ENCODE results near the gene BMP3.

Gene BMP3, protein sequence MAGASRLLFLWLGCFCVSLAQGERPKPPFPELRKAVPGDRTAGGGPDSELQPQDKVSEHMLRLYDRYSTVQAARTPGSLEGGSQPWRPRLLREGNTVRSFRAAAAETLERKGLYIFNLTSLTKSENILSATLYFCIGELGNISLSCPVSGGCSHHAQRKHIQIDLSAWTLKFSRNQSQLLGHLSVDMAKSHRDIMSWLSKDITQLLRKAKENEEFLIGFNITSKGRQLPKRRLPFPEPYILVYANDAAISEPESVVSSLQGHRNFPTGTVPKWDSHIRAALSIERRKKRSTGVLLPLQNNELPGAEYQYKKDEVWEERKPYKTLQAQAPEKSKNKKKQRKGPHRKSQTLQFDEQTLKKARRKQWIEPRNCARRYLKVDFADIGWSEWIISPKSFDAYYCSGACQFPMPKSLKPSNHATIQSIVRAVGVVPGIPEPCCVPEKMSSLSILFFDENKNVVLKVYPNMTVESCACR

DNA sequence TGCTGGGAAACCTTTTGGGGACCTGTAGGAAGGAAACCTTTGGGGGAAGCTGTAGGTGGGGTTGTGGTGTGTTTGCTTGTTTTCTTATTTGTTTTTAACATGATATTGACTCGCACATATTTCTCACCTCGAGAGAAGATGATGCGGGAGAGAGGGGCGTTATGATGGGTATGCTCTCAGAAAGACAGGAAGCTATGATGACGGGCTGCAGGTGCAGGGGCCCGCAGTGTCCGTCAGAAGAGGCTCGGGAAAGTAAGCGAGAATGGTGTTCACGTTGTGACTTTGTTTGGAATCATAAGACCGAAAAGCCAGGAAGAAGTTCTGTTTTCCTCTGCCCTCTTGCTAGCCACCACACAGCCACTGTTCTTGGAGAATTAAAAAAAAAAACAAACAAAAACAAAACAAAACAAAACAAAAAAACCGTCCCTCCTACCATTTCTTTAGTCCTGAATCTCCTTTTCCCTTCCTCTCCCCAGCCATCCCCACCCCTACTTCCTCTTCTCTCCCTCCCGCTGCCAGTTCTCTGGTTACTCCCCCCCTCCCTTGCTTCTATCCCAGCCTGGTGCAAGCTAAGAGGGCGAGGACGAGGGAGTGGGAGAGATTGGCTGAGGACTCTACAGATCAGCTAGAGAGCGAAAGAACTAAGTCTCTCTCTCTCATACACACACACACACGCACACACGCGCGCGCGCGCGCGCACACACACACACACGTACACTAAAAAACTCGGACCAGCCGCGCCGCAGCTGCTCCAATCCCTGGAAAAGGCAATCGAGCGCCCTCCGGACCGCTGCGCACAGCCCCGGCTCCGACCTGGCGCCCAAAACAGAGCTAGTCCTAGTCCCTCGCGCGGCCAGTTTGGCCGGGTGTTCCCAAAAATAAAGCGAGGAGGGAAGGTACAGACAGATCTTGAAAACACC, at the start of gene BMP3:
Gene BMP3, plus strand, starts transcription at position 648 of the 920 bp plus-strand sequence. CDS start 577 bp downstream, outside the sequence.
- H3K4me3 ChIP-seq (ENCODE audit: low read depth, low read length), result peak within 1 kb of the TSS; percentile 55
- TF ChIP-seq, protein P1, sequence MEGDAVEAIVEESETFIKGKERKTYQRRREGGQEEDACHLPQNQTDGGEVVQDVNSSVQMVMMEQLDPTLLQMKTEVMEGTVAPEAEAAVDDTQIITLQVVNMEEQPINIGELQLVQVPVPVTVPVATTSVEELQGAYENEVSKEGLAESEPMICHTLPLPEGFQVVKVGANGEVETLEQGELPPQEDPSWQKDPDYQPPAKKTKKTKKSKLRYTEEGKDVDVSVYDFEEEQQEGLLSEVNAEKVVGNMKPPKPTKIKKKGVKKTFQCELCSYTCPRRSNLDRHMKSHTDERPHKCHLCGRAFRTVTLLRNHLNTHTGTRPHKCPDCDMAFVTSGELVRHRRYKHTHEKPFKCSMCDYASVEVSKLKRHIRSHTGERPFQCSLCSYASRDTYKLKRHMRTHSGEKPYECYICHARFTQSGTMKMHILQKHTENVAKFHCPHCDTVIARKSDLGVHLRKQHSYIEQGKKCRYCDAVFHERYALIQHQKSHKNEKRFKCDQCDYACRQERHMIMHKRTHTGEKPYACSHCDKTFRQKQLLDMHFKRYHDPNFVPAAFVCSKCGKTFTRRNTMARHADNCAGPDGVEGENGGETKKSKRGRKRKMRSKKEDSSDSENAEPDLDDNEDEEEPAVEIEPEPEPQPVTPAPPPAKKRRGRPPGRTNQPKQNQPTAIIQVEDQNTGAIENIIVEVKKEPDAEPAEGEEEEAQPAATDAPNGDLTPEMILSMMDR (IDR thresholded peaks at IDR 0.05; ENCODE audit: low read depth, low read length), result no peak

DNA sequence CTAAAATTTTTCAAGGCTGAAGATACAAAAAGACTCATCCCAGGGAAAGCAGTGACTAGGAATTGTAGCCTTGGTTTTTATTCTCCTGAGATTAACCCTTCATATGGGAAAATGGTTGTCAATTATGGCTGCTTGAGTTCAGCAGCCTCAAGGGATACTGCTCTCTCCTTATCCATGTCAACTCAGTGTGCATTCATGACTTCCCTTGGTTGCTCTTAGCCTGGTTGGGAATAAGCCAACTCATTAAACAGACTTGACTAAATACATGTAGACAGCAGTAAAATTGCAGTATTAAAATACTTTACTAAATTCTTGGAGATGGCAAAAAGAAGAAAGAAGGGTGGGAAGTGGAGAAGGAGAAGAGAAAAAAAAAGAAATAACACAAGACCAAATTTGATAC, 44.5 kb upstream of the BMP3 start:
- no peak overlapping the region for H3K4me3 ChIP-seq (ENCODE audit: low read depth, low read length)
- TF ChIP-seq, protein P1 (IDR thresholded peaks at IDR 0.05; ENCODE audit: low read depth, low read length), result no peak

DNA sequence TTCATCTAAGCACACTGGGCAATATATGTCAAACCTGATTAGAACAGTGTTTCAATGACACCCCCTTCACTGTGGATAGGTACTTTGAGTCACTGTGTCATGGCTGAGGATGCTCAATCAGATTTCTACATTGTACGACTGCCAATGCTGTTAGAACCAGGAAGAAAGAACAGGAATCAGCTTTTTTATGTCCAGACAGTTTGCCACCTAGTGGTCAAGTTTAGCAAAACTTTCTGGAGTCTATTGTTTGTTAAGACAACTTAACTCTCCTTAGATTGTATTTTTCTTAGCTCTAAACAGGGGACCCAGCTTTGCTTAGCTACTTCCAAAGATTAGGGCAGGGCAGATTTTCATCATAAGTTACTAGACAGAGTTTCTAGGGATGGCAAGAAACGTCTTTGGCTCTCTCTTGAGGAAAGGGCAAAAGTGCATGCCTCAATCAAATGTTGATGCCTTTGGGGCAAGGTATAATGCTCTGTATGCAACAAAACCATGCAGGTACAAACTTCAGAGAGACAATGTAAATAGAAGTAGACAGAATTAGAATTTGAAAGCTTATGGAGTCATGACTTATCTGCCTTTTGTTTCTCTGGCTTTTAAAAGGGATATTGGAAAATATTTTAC, 40.5 kb upstream of the BMP3 start:
- TF ChIP-seq, protein P1 (IDR thresholded peaks at IDR 0.05; ENCODE audit: low read depth, low read length), result peak; percentile 24; the same call in 1 of the 2 replicates
- H3K4me3 ChIP-seq (ENCODE audit: low read depth, low read length), result no peak overlapping the region

DNA sequence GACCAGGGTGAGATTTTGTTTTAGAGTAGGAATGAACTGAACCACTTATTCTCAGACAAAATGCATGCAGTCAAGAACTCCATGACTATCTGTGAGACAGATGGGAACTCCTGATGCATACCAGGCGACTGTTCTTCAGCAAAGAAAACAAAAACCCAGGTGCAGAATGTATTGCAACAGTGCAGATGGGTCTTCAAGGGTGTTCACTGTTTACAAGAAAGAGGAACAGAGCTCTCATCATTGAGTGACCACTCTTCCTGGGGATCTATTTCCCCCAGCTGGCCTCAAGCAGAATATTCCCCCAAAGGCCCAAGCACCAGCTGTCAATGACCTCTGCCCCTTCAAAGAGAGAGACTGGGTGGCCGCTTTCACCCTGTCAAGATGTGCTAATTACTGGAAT, 39.7 kb upstream of the BMP3 start:
- no peak overlapping the region for H3K4me3 ChIP-seq (ENCODE audit: low read depth, low read length)
- TF ChIP-seq, protein P1 (IDR thresholded peaks at IDR 0.05; ENCODE audit: low read depth, low read length), result no peak

DNA sequence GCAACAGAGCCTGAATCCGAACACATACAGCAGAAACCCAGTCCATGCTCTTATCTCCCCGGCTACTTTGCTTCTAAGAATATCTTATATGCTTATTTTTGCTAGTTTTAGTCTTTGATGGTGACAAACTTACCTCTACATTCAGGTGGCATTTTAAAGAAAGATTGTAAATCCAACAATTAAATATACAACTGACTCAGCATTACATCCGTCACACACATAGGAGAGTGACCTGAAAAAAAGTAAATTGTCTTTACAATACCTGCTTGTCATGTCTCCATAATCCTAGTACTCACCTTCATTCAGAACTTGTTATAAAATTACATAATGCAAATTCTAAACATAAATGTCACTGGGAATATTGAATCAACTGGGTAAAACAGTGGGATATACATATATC, 30.6 kb upstream of the BMP3 start:
- TF ChIP-seq, protein P1 (IDR thresholded peaks at IDR 0.05; ENCODE audit: low read depth, low read length), result no peak

DNA sequence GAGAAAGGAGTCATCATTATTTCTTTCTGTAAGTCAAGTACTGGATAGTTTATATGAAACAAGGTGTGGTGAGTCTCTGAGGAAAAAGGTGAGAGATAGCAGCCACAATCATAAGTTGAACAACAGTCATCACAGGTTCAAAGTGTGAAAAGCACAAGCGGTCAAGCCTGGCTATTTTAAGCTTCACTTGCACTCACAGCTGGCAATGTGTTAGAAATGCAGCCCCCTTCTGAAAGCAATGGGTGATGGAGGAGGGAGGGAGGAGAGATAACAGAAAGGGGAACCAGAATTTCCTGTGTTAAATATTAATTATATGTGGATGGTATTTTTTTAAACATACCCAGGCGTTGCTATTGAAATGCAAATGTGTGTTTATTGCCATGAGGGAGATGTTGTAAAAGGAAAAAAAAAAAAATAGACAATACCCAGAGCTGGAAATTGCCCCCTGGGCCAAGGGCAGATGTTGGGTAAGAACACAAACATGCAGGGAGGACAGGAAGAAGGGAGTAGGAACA, 26.9 kb upstream of the BMP3 start:
- H3K4me3 ChIP-seq (ENCODE audit: low read depth, low read length), result no peak overlapping the region
- TF ChIP-seq, protein P1 (IDR thresholded peaks at IDR 0.05; ENCODE audit: low read depth, low read length), result no peak

More for the DNA sequence above, 30.6 kb upstream of the BMP3 start:
- no peak overlapping the region for H3K4me3 ChIP-seq (ENCODE audit: low read depth, low read length)

All from WI38 (cell line).